ENCODE data around the gene INTS4. TPM values are rescaled to one million over a fixed set of nuclear protein-coding genes. Genes with fewer than 3 reads are reported as not detected.

INTS4 gene
- total RNA-seq, 1 experiment from 2014 or later = 25.2 TPM

DNA sequence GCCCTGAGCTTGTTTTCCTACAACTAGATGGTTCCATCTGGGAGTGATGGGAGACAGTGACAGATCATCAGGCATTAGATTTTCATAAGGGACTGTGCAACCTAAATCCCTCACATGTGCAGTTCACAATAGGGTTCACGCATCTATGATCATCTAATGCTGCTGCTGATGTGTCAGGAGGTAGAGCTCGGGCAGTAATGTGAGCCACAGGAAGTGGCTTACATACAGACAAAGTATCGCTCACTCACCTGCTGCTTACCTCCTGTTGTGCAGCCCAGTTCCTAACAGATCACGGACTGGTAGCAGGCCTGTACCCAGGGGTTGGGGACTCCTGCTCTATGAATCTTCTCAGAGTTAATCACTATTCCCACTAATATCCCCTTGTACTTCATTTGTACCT, 161.2 kb downstream of the INTS4 start:
- H3K9me3 Mint-ChIP-seq (ENCODE audit: unreplicated experiment) = no peaks in the 10 kb centered on the region
- DNase-seq (ENCODE audit: unreplicated experiment) = no peak
- H3K4me3 Mint-ChIP-seq (ENCODE audit: unreplicated experiment) = no peak overlapping the region
- H3K36me3 Mint-ChIP-seq (ENCODE audit: insufficient read depth, unreplicated experiment) = no peaks in the 10 kb centered on the region
- H3K4me1 Mint-ChIP-seq (ENCODE audit: insufficient read depth, unreplicated experiment) = no peaks in the 10 kb centered on the region
- BruUV-seq (replicated peaks) = no TSS peak
- TF ChIP-seq, protein P1, sequence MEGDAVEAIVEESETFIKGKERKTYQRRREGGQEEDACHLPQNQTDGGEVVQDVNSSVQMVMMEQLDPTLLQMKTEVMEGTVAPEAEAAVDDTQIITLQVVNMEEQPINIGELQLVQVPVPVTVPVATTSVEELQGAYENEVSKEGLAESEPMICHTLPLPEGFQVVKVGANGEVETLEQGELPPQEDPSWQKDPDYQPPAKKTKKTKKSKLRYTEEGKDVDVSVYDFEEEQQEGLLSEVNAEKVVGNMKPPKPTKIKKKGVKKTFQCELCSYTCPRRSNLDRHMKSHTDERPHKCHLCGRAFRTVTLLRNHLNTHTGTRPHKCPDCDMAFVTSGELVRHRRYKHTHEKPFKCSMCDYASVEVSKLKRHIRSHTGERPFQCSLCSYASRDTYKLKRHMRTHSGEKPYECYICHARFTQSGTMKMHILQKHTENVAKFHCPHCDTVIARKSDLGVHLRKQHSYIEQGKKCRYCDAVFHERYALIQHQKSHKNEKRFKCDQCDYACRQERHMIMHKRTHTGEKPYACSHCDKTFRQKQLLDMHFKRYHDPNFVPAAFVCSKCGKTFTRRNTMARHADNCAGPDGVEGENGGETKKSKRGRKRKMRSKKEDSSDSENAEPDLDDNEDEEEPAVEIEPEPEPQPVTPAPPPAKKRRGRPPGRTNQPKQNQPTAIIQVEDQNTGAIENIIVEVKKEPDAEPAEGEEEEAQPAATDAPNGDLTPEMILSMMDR (IDR thresholded peaks at IDR 0.05; ENCODE audit: unreplicated experiment) = no peak
- ChIA-PET POLR2A (interaction anchor here (0.7 to 1.6 kb wide), 2 partner anchors 8 to 44 kb away, joined by 3 to 4 read pairs; no protein-coding TSS in a partner anchor), CTCF (interaction anchor here (0.7 kb wide), 1 partner anchor 239 kb away, joined by 5 read pairs; no protein-coding TSS in a partner anchor)
- H3K27ac Mint-ChIP-seq (ENCODE audit: low read depth, unreplicated experiment) = no peak overlapping the region
- intact Hi-C loops (cut with micrococcal nuclease) = no loop called here
- no peaks in the 10 kb centered on the region for H3K27me3 Mint-ChIP-seq (ENCODE audit: insufficient read depth, unreplicated experiment)

DNA sequence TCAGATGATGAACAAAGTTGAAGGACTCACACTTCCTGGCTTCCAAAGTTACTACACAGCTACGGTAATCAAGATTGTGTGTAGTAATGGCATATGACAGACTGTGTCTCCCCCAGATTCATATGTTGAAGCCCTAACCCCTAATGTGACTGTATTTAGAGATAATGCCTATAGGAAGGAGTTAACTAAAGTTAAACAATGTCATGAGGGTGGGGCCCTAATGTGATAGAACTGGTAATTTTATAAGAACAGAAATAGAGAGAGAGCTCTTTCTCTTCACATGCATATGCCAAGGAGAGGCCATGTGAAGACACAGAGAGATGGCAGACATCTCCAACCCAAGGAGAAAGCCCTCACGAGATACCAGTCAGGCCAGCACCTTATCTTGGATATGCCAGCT, 165.5 kb downstream of the INTS4 start:
- no peak overlapping the region for H3K4me3 Mint-ChIP-seq (ENCODE audit: unreplicated experiment)
- no peak for DNase-seq (ENCODE audit: unreplicated experiment)
- H3K4me1 Mint-ChIP-seq (ENCODE audit: insufficient read depth, unreplicated experiment) = no peaks in the 10 kb centered on the region
- H3K9me3 Mint-ChIP-seq (ENCODE audit: unreplicated experiment) = no peaks in the 10 kb centered on the region
- no peak overlapping the region for H3K27ac Mint-ChIP-seq (ENCODE audit: low read depth, unreplicated experiment)
- H3K27me3 Mint-ChIP-seq (ENCODE audit: insufficient read depth, unreplicated experiment) = no peaks in the 10 kb centered on the region
- ChIA-PET CTCF (interaction anchor here (0.8 kb wide), 1 partner anchor 10 kb away, joined by 3 read pairs; no protein-coding TSS in a partner anchor), POLR2A (interaction anchor here (0.9 kb wide), 1 partner anchor 10 kb away, joined by 3 read pairs; no protein-coding TSS in a partner anchor)
- no peaks in the 10 kb centered on the region for H3K36me3 Mint-ChIP-seq (ENCODE audit: insufficient read depth, unreplicated experiment)
- no TSS peak for BruUV-seq (replicated peaks)
- TF ChIP-seq, protein P1 (IDR thresholded peaks at IDR 0.05; ENCODE audit: unreplicated experiment) = no peak
- intact Hi-C loops (cut with micrococcal nuclease) = no loop called here

Other genes starting within 250 kb of the INTS4 start
- gene RSF1, start 173.9 kb downstream of the INTS4 start, total RNA-seq (2022) = 62.0 and 71.2 TPM in 2 replicates
- 13.0 and 13.2 TPM in 2 replicates for gene AAMDC, start 173.5 kb downstream of the INTS4 start, total RNA-seq (2022)
- gene KCTD14, start 28.6 kb upstream of the INTS4 start, total RNA-seq (2022) = 1.5 and 2.2 TPM in 2 replicates
- not detected in 2 replicates for gene THRSP, start 69.2 kb upstream of the INTS4 start, total RNA-seq (2022)
- 156 and 186 TPM in 2 replicates for gene NDUFC2, start 85.2 kb upstream of the INTS4 start, total RNA-seq (2022)
- gene ALG8, start 145.0 kb upstream of the INTS4 start, total RNA-seq (2022) = 33.8 and 37.2 TPM in 2 replicates
- gene KCTD21, start 194.0 kb upstream of the INTS4 start, total RNA-seq (2022) = 10.2 and 11.3 TPM in 2 replicates
- 6.7 and 10.3 TPM in 2 replicates for gene USP35, start 194.3 kb upstream of the INTS4 start, total RNA-seq (2022)

Measured in MCF 10A (cell line).